Neuronal stem cell (in vitro differentiated cells): ENCODE results near the gene TPSG1.

Experiments
- DNase-seq: peaks from one replicate; pipeline ENCODE4 v3.0.0-alpha.2; 2013; ENCODE audit warnings: low spot score
- H2AFZ ChIP-seq: one replicate; pipeline ENCODE4 v1.6.1; 2013; ENCODE audit warnings: mild to moderate bottlenecking, low read length, inconsistent platforms
- H2AK5ac ChIP-seq: 2 replicates; pipeline ENCODE4 v1.6.1; 2013; ENCODE audit warnings: low read depth, mild to moderate bottlenecking, inconsistent platforms, low read length, moderate library complexity, mixed read lengths
- H2BK120ac ChIP-seq: 2 replicates; pipeline ENCODE4 v1.6.1; 2013; ENCODE audit warnings: low read depth, mild to moderate bottlenecking, inconsistent platforms, low read length, moderate library complexity, mixed read lengths
- H2BK12ac ChIP-seq: one replicate; pipeline ENCODE4 v1.6.1; 2013; ENCODE audit warnings: low read length, inconsistent platforms
- H2BK15ac ChIP-seq: 2 replicates; pipeline ENCODE4 v1.6.1; 2013; ENCODE audit warnings: mild to moderate bottlenecking, low read length, inconsistent platforms, mixed read lengths
- H2BK5ac ChIP-seq: one replicate; pipeline ENCODE4 v1.6.1; 2013; ENCODE audit warnings: inconsistent platforms, mild to moderate bottlenecking, low read length, moderate library complexity
- H3K14ac ChIP-seq: one replicate; pipeline ENCODE4 v1.6.1; 2013; ENCODE audit warnings: low read length, inconsistent platforms
- H3K18ac ChIP-seq: 2 replicates; pipeline ENCODE4 v1.6.1; 2013; ENCODE audit warnings: low read length, inconsistent platforms
- H3K23ac ChIP-seq: 2 replicates; pipeline ENCODE4 v1.6.1; 2013; ENCODE audit warnings: low read depth, mild to moderate bottlenecking, mixed read lengths, low read length, inconsistent platforms; ENCODE audit not compliant: poor library complexity
- H3K27ac ChIP-seq: replicated peaks from 3 replicates; pipeline ENCODE4 v1.5.1; 2013; ENCODE audit warnings: low read length, inconsistent platforms
- H3K27me3 ChIP-seq, 3 experiments: 2 replicates each; pipeline ENCODE4 v1.6.1; 2013; ENCODE audit warnings: low read length in 3 of 3, mild to moderate bottlenecking in 2 of 3, inconsistent platforms in 1 of 3, low read depth in 1 of 3, mixed read lengths in 1 of 3, moderate library complexity in 1 of 3; ENCODE audit not compliant: control insufficient read depth in 3 of 3, insufficient read depth in 3 of 3
- H3K36me3 ChIP-seq, 2 donors: replicated peaks in 1 of 2; 2 replicates each; pipeline ENCODE4 v1.6.1; 2013; ENCODE audit warnings: low read length in 2 of 2; ENCODE audit not compliant: control insufficient read depth in 2 of 2, insufficient read depth in 2 of 2
- H3K4ac ChIP-seq: 2 replicates; pipeline ENCODE4 v1.6.1; 2013; ENCODE audit warnings: inconsistent platforms, mild to moderate bottlenecking, low read length, moderate library complexity
- H3K4me1 ChIP-seq, 2 donors: 1 replicate in 1 of 2; 2 replicates in 1 of 2; pipeline ENCODE4 v1.6.1; 2013; ENCODE audit warnings: low read length in 2 of 2, low read depth in 1 of 2; ENCODE audit not compliant: control insufficient read depth in 2 of 2, insufficient read depth in 1 of 2
- H3K4me2 ChIP-seq: one replicate; pipeline ENCODE4 v1.6.1; 2013; ENCODE audit warnings: mild to moderate bottlenecking, low read length, inconsistent platforms; ENCODE audit not compliant: insufficient read depth, poor library complexity, severe bottlenecking
- H3K4me3 ChIP-seq, 2 donors: 2 replicates each; pipeline ENCODE4 v1.5.1; 2013; ENCODE audit warnings: low read length in 2 of 2, mild to moderate bottlenecking in 2 of 2, inconsistent platforms in 1 of 2, moderate library complexity in 1 of 2
- H3K79me1 ChIP-seq: one replicate; pipeline ENCODE4 v1.6.1; 2013; ENCODE audit warnings: low read depth, mild to moderate bottlenecking, inconsistent platforms, low read length, moderate library complexity
- H3K9ac ChIP-seq: one replicate; pipeline ENCODE4 v1.6.1; 2013; ENCODE audit warnings: mild to moderate bottlenecking, low read depth, low read length, inconsistent platforms; ENCODE audit not compliant: poor library complexity
- H3K9me3 ChIP-seq, 2 donors: replicated peaks in 1 of 2; 2 replicates each; pipeline versions ENCODE3 to v1.6.1; 2013; ENCODE audit warnings: low read length in 2 of 2, mild to moderate bottlenecking in 2 of 2, inconsistent platforms in 1 of 2, low read depth in 1 of 2, mixed read lengths in 1 of 2, moderate library complexity in 1 of 2; ENCODE audit not compliant: control insufficient read depth in 2 of 2, insufficient read depth in 1 of 2
- H4K8ac ChIP-seq: one replicate; pipeline ENCODE4 v1.6.1; 2013; ENCODE audit warnings: low read depth, mild to moderate bottlenecking, inconsistent platforms, low read length, moderate library complexity
- H4K91ac ChIP-seq: one replicate; pipeline ENCODE4 v1.6.1; 2013; ENCODE audit warnings: low read length, low read depth, mild to moderate bottlenecking, inconsistent platforms; ENCODE audit not compliant: poor library complexity
- WGBS, 2 donors: extraction: QIAGEN DNeasy Blood & Tissue Kit; methylation state at CpG; one replicate each; pipeline ENCODE4 v1.1.7; 2013; ENCODE audit warnings: missing lambda C conversion rate in 2 of 2, mixed read lengths in 1 of 2; ENCODE audit not compliant: insufficient read length in 2 of 2, insufficient replicate concordance in 1 of 2; ENCODE audit errors: extremely low coverage in 2 of 2; 5-methylcytosine and 5-hydroxymethylcytosine counted together

TPSG1 gene

GRCh38 chr16:1218930-1219611 is 6.0 kb downstream of the TPSG1 start:
- no peak for DNase-seq

GRCh38 chr16:1218061-1218929 is 6.8 kb downstream of the TPSG1 start:
- H3K14ac ChIP-seq, result peak overlapping the region; percentile 56
- H3K27me3 ChIP-seq, result no peaks in the 10 kb centered on the region
- peaks cover 11 to 44% of the 10 kb centered on the region in 2 donors for H3K36me3 ChIP-seq
- no peak for DNase-seq
- H3K18ac ChIP-seq, result no peak overlapping the region
- peak overlapping the region; percentile 55 for H3K23ac ChIP-seq
- no peak overlapping the region for H4K91ac ChIP-seq
- no peak overlapping the region for H2BK15ac ChIP-seq
- H4K8ac ChIP-seq, result no peak overlapping the region
- H3K4me3 ChIP-seq, result no peak overlapping the region
- H2BK5ac ChIP-seq, result no peak overlapping the region
- no peak overlapping the region for H3K4me2 ChIP-seq
- H3K27ac ChIP-seq, result no peak overlapping the region
- no peak overlapping the region for H2BK12ac ChIP-seq
- H3K9me3 ChIP-seq, result peaks cover 0 to 2% of the 10 kb centered on the region in 2 donors
- H3K9ac ChIP-seq, result peak overlapping the region; percentile 21
- H3K79me1 ChIP-seq, result peaks cover 7% of the 10 kb centered on the region
- no peak overlapping the region for H2BK120ac ChIP-seq
- no peak overlapping the region for H2AFZ ChIP-seq
- H2AK5ac ChIP-seq, result no peak overlapping the region
- H3K4me1 ChIP-seq, result no peaks in the 10 kb centered on the region
- WGBS, 2 donors, result no CpG with 5 or more reads among the region's 49 CpGs
- H3K4ac ChIP-seq, result no peak overlapping the region

More at GRCh38 chr16:1218930-1219611, 6.0 kb downstream of the TPSG1 start:
- no peak overlapping the region for H3K18ac ChIP-seq
- no peak overlapping the region for H3K27ac ChIP-seq
- H3K23ac ChIP-seq, result no peak overlapping the region
- H4K91ac ChIP-seq, result no peak overlapping the region
- no peak overlapping the region for H3K14ac ChIP-seq
- H2BK120ac ChIP-seq, result no peak overlapping the region
- H2AK5ac ChIP-seq, result no peak overlapping the region
- H4K8ac ChIP-seq, result no peak overlapping the region
- no peak overlapping the region for H3K4me2 ChIP-seq
- no peak overlapping the region for H2AFZ ChIP-seq
- H2BK15ac ChIP-seq, result no peak overlapping the region
- H3K4me3 ChIP-seq, result no peak overlapping the region
- H3K9ac ChIP-seq, result peak overlapping the region; percentile 81
- H2BK12ac ChIP-seq, result no peak overlapping the region
- no CpG with 5 or more reads among the region's 24 CpGs for WGBS, 2 donors
- peaks cover 0 to 2% of the 10 kb centered on the region in 2 donors for H3K9me3 ChIP-seq
- no peak overlapping the region for H2BK5ac ChIP-seq
- H3K4ac ChIP-seq, result no peak overlapping the region
- H3K4me1 ChIP-seq, result no peaks in the 10 kb centered on the region
- H3K36me3 ChIP-seq, result peaks cover 11 to 44% of the 10 kb centered on the region in 2 donors
- no peaks in the 10 kb centered on the region for H3K27me3 ChIP-seq
- peaks cover 7% of the 10 kb centered on the region for H3K79me1 ChIP-seq

- Histone ChIP-seq H2AFZ (no peak overlapping the region), H3K4me2 (no peak overlapping the region), H3K79me1 (peaks cover 7% of the 10 kb centered on the region), H3K9me3 (peaks cover 0 to 2% of the 10 kb centered on the region in 2 donors), H4K91ac (no peak overlapping the region), H2BK15ac (no peak overlapping the region), H3K27me3 (no peaks in the 10 kb centered on the region), H3K36me3 (peaks cover 11 to 44% of the 10 kb centered on the region in 2 donors), H3K14ac (no peak overlapping the region), H3K18ac (no peak overlapping the region), H3K23ac (peak overlapping the region; percentile 55), H4K8ac (no peak overlapping the region), H2AK5ac (no peak overlapping the region), H3K4ac (no peak overlapping the region), H3K4me3 (no peak overlapping the region), H3K9ac (peak overlapping the region; percentile 21), H2BK12ac (no peak overlapping the region), H2BK120ac (no peak overlapping the region), H2BK5ac (peak overlapping the region; percentile 66), H3K27ac (no peak overlapping the region), H3K4me1 (no peaks in the 10 kb centered on the region)
- no CpG with 5 or more reads among the region's 24 CpGs for WGBS, 2 donors
- DNase-seq, result no peak
Observed at GRCh38 chr16:1217526-1217925, 7.5 kb downstream of the TPSG1 start.
